Kidney epithelial cell (primary cell): ENCODE data around the gene THEMIS. TPM values are rescaled to one million over a fixed set of nuclear protein-coding genes. Genes with fewer than 3 reads are reported as not detected.
"Not testable (repeated sequence)": the region's sequence is repeated elsewhere in the genome, so short reads cannot be mapped to it uniquely, and the experiment has no call there.

Source experiments
- DNase-seq: peaks from one replicate; pipeline ENCODE4 v3.0.0-alpha.2; 2010; ENCODE audit warnings: low read depth
- H3K27me3 ChIP-seq: 2 replicates; pipeline ENCODE4 v1.6.0; 2011; ENCODE audit warnings: low read length; ENCODE audit not compliant: control insufficient read depth, insufficient read depth
- H3K36me3 ChIP-seq: 2 replicates; pipeline ENCODE4 v1.5.1; 2011; ENCODE audit warnings: low read length; ENCODE audit not compliant: control insufficient read depth, insufficient read depth
- H3K4me3 ChIP-seq: 2 replicates; pipeline ENCODE4 v1.5.1; 2011; ENCODE audit warnings: low read depth, mild to moderate bottlenecking, control low read depth, low read length
- CTCF ChIP-seq: IDR thresholded peaks from 2 replicates; pipeline ENCODE4 v1.5.1; 2011; ENCODE audit warnings: mild to moderate bottlenecking, moderate library complexity, low read length, control low read depth, inconsistent platforms; ENCODE audit not compliant: insufficient read depth, poor library complexity, severe bottlenecking
- total RNA-seq: library from RNA; depleted of rRNA; stranded (reverse); fragments of >200 nt; gene quantifications from 2 replicates; pipeline ENCODE4 v1.2.3, GENCODE V29; 2015

The THEMIS gene
- total RNA-seq, 1 donor from 2014 or later = not detected

- DNase-seq = no peak
- no peak for TF ChIP-seq CTCF
Measured at GRCh38 chr6:127784468-127784867, 116.4 kb downstream of the THEMIS start.

GRCh38 chr6:127781636-127782272, 119.1 kb downstream of the THEMIS start:
- not testable (repeated sequence) for H3K4me3 ChIP-seq, H3K27me3 ChIP-seq, DNase-seq, H3K36me3 ChIP-seq

More at GRCh38 chr6:127784468-127784867, 116.4 kb downstream of the THEMIS start:
- Histone ChIP-seq H3K4me3 (no peak overlapping the region), H3K36me3 (no peaks in the 10 kb centered on the region), H3K27me3 (no peaks in the 10 kb centered on the region)

DNA sequence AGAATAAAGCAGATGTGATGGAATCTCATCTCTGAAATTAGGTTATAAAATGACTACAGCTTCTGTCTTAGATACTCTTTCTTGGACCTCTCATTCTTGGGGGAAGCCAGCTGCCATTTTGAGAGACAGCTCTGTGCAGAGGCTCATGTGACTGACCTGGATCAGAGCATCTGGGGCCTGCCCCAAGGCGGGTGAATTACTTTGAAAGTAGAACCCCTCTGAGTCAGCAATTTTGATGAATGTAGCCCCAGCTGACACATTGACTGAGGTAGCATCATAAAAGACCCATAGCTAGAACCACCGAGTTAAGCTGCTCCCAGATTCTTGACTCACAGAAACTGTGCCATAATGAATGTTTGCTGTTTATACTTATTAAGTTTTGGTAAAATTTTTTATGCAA, 124.5 kb downstream of the THEMIS start:
- no peaks in the 10 kb centered on the region for H3K27me3 ChIP-seq
- no peaks in the 10 kb centered on the region for H3K36me3 ChIP-seq
- H3K4me3 ChIP-seq = no peak overlapping the region
- no peak for DNase-seq
- TF ChIP-seq CTCF = no peak

GRCh38 chr6:127775371-127775770, 125.5 kb downstream of the THEMIS start:
- no peak overlapping the region for H3K4me3 ChIP-seq
- no peak for TF ChIP-seq CTCF
- no peaks in the 10 kb centered on the region for H3K27me3 ChIP-seq
- H3K36me3 ChIP-seq = no peaks in the 10 kb centered on the region
- no peak for DNase-seq

DNA sequence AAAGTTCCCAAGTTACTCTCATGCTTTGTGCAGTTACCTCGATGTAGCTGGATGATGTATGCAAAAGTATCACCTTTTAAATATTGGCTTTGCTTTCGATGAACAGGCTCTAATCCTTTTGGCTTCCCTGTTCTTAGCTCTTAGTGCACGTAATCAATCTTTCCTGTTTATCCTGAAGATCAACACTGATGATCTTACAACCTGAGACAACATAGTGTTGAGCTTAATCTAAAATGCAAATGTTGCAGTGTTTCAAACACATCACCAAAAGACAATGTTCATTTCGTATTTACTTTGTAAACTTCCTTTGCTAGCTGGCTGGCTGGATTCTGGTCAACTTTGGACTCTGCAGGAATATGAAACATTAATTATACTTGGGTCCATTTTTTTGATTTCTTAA, 132.1 kb downstream of the THEMIS start:
- H3K36me3 ChIP-seq = no peaks in the 10 kb centered on the region
- no peak overlapping the region for H3K4me3 ChIP-seq
- TF ChIP-seq CTCF = no peak
- no peak for DNase-seq
- no peaks in the 10 kb centered on the region for H3K27me3 ChIP-seq

- DNase-seq = no peak
- H3K36me3 ChIP-seq = no peaks in the 10 kb centered on the region
- H3K4me3 ChIP-seq = no peak overlapping the region
- no peak for TF ChIP-seq CTCF
- no peaks in the 10 kb centered on the region for H3K27me3 ChIP-seq
Measured at GRCh38 chr6:127768223-127768622, 132.6 kb downstream of the THEMIS start.
